Heart left ventricle (tissue), 16 donors: ENCODE data around the gene MCAM. TPM values are rescaled to one million over a fixed set of nuclear protein-coding genes. Genes with fewer than 3 reads are reported as not detected.

Experiments
- ATAC-seq, 4 donors: fragments of 200-7000 bp; cut with Tn5 transposase; one replicate each; pipeline ENCODE4 v1.9.1; 2020 to 2022; ENCODE audit warnings: moderate library complexity in 4 of 4, mild to moderate bottlenecking in 3 of 4, moderate number of reproducible peaks in 1 of 4
- DNase-seq, 5 donors: peaks; one replicate each; pipeline ENCODE4 v3.0.0-alpha.2; 2020
- H3K27ac ChIP-seq, 12 donors: fragments of 200-600 bp; sonication (generic) in 4 of 12; one replicate each; pipeline versions ENCODE4 v1.5.0 to v1.8.0; 2016 to 2022; ENCODE audit warnings: mild to moderate bottlenecking in 2 of 12
- H3K27me3 ChIP-seq, 9 donors: fragments of 200-600 bp; sonication (generic) in 2 of 9; one replicate each; pipeline versions ENCODE4 v1.5.1 to v1.8.0; 2016 to 2022; ENCODE audit warnings: mild to moderate bottlenecking in 3 of 9
- H3K36me3 ChIP-seq, 9 donors: fragments of 200-600 bp; sonication (generic) in 2 of 9; one replicate each; pipeline versions ENCODE4 v1.5.0 to v1.8.0; 2018 to 2022; ENCODE audit warnings: mild to moderate bottlenecking in 2 of 9
- H3K4me1 ChIP-seq, 12 donors: fragments of 200-600 bp; sonication (generic) in 4 of 12; one replicate each; pipeline versions ENCODE4 v1.5.0 to v1.8.0; 2016 to 2022; ENCODE audit warnings: mild to moderate bottlenecking in 3 of 12
- H3K4me3 ChIP-seq, 12 donors: fragments of 200-600 bp; sonication (generic) in 4 of 12; one replicate each; pipeline versions ENCODE4 v1.5.0 to v1.8.0; 2017 to 2022; ENCODE audit warnings: mild to moderate bottlenecking in 9 of 12, moderate library complexity in 4 of 12
- H3K9me3 ChIP-seq, 12 donors: fragments of 200-600 bp; sonication (generic) in 4 of 12; one replicate each; pipeline versions ENCODE4 v1.5.0 to v1.8.0; 2016 to 2022; ENCODE audit warnings: mild to moderate bottlenecking in 1 of 12
- CTCF ChIP-seq, 12 donors: fragments of 200-600 bp; sonication (generic) in 4 of 12; IDR thresholded peaks; one replicate each; pipeline versions ENCODE4 v1.5.0 to v1.8.0; 2018 to 2022; ENCODE audit warnings: antibody characterized with exemption in 12 of 12, mild to moderate bottlenecking in 5 of 12
- POLR2A ChIP-seq, 2 donors: fragments of 450-650 bp; IDR thresholded peaks; one replicate each; pipeline ENCODE4 v1.6.1; 2017; ENCODE audit warnings: antibody characterized with exemption in 2 of 2, mild to moderate bottlenecking in 2 of 2, moderate library complexity in 2 of 2
- WGBS, 4 donors: extraction: QIAGEN DNeasy Blood & Tissue Kit in 2 of 4; methylation state at CpG; one replicate each; pipeline versions ENCODE4 v1.1.5 to v1.1.7; 2013 to 2018; 5-methylcytosine and 5-hydroxymethylcytosine counted together
- intact Hi-C, 10 donors: fragments of 100-400 bp; cut with DNase I; formaldehyde crosslinking; loops; one replicate each; pipeline versions ENCODE4 v1.11.1 to v1.14.2; 2022
- polyA plus RNA-seq, 2 donors: library from polyadenylated mRNA; stranded (reverse); fragments of 200-250 nt; gene quantifications; one replicate each; pipeline ENCODE4 v1.2.3, GENCODE V29; 2013
- total RNA-seq, 9 donors: library from RNA; depleted of rRNA in 2 of 9; stranded (reverse); fragments of >200 nt in 2 of 9; fragmentation: NEBNext Ultra II Directional in 3 of 9; extraction: Animal tissue kit (Norgen Biotek cat#: 25700) in 3 of 9; gene quantifications; one replicate each; pipeline versions ENCODE4 v1.1.0 to v1.2.4, GENCODE V29; 2016 to 2023
- donor health status: ischemic (EF 13 %, LVEDD 7.1; RV severe dilation, severe dysfunction).
- donor health status: healthy with polysubstance abuse.
- donor health status: DM: no; HTN: yes; CAD: no.
- donor health status: DM: no; HTN: no; CAD: no.
- donor health status: ischemic (EF 25% LVEDD 6.9; RV normal size, moderate dysfunction).
- donor health status: ischemic (EF 25% LVEDD 5.7; RV mildly dilated, moderate dysfunction).
- donor health status: healthy.
- donor health status: DM: yes; HTN: yes; CAD: no.
- donor health status: ischemic (EF 35%, LVEDD 5.7; RV mildly dilated, moderate dysfunction).
- donor health status: nonischemic (EF 11% LVEDD 7.7; RV severe dilation, severe dysfunction).
- donor health status: DM: yes; HTN: yes; CAD: no.
- donor health status: PGD.
- donor health status: ischemic (EF 29% LVEDD 5.4; RV normal size, mild dysfunction).
- donor health status: nonischemic (EF 23%, LVEDD 6.1; RV moderate dilation, normal function).

MCAM gene
- total and polyA plus RNA-seq, 11 donors = 31.9 to 380 (median 108) TPM

DNA sequence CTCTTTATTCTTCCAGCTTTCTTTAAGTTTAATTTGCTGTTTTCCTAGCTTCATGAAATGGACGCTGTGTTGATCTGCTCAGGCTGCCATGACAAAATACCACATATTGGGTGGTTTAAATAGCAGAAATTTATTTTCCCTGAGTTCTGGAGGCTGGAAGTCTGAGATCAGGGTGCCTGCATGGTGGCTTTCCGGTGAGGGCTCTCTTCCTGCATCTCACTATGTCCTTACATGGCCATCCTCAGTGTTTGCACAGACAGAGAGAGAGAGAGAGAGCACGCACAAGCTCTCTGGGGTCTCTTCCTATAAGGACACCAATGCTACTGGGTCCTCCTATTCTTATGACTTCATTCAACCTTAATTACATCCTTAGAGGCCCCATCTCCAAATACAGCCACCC is 28.7 kb downstream of the MCAM start:
- DNase-seq (no peak), ATAC-seq (no peak)
- no peak overlapping the region for H3K4me3 ChIP-seq
- peaks cover 0 to 7% (median 0%) of the 10 kb centered on the region in 12 donors for H3K4me1 ChIP-seq
- H3K27ac ChIP-seq = no peak overlapping the region
- intact Hi-C loops = loop anchor here in 3 of 10 donors (5.0 to 10.0 kb wide), 4 partner anchors 81 to 153 kb away; partner anchors contain the start of genes CBL (in 2 of the 3) and ABCG4 (in 1 of the 3)
- no peaks in the 10 kb centered on the region for H3K27me3 ChIP-seq
- TF ChIP-seq CTCF (IDR thresholded peaks at IDR 0.05) (no peak), POLR2A (IDR thresholded peaks at IDR 0.05) (no peak)
- WGBS, 4 donors = 79 to 86% (median 84%) methylated on average over 3 of the region's 3 CpGs
- H3K36me3 ChIP-seq = peaks cover 0 to 69% (median 51%) of the 10 kb centered on the region in 9 donors
- H3K9me3 ChIP-seq = peaks cover 0 to 11% (median 6%) of the 10 kb centered on the region in 12 donors

DNA sequence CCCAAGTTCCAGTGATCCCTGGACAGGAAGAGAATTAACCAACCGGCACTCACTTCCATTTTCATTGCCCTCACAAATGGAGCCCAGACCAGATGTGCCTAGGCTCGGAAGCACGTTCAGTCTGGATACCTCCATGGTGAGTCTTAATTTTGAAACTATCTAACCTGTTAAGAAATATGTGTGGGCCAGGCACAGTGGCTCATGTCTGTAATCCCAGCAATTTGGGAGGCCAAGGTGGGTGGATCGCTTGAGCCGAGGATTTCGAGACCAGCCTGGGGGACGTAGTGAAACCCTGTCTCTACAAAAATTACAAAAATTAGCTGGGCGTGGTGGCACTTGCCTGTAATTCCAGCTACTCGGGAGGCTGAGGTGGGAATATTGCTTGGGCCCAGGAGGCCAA is 31.5 kb downstream of the MCAM start:
- Histone ChIP-seq H3K4me1 (peaks cover 0 to 7% (median 0%) of the 10 kb centered on the region in 12 donors), H3K27me3 (no peaks in the 10 kb centered on the region), H3K36me3 (peaks cover 0 to 71% (median 47%) of the 10 kb centered on the region in 9 donors), H3K4me3 (no peak overlapping the region), H3K9me3 (no peaks in the 10 kb centered on the region), H3K27ac (no peak overlapping the region)
- TF ChIP-seq CTCF (IDR thresholded peaks at IDR 0.05) = no peak
- TF ChIP-seq POLR2A (IDR thresholded peaks at IDR 0.05) = no peak
- no peak for DNase-seq
- intact Hi-C loops = loop anchor here in 5 of 10 donors (2.0 to 10.0 kb wide), 5 partner anchors 78 to 151 kb away; partner anchors contain the start of genes CBL (in 4 of the 5) and ABCG4 (in 1 of the 5)
- WGBS, 4 donors = 94 to 98% (median 96%) methylated on average over 9 of the region's 9 CpGs
- no peak for ATAC-seq

GRCh38 chr11:119284344-119285157 is 32.4 kb downstream of the MCAM start:
- no peak for DNase-seq
- Histone ChIP-seq H3K27ac (no peak overlapping the region), H3K4me1 (peaks cover 0 to 7% (median 0%) of the 10 kb centered on the region in 12 donors), H3K4me3 (no peak overlapping the region), H3K27me3 (no peaks in the 10 kb centered on the region), H3K36me3 (peaks cover 0 to 73% (median 49%) of the 10 kb centered on the region in 9 donors), H3K9me3 (no peaks in the 10 kb centered on the region)
- ATAC-seq = peak; percentile 58 to 82 (median 63)
- intact Hi-C loops = loop anchor here in 8 of 10 donors (2.0 to 10.0 kb wide), 7 partner anchors 72 to 150 kb away; partner anchors contain the start of genes CBL (in 6 of the 8) and ABCG4 (in 1 of the 8)
- 67 to 70% (median 69%) methylated on average over 9 of the region's 9 CpGs for WGBS, 4 donors
- TF ChIP-seq POLR2A (IDR thresholded peaks at IDR 0.05) = no peak
- peak; percentile 24 to 65 (median 46) for TF ChIP-seq CTCF (IDR thresholded peaks at IDR 0.05)

DNA sequence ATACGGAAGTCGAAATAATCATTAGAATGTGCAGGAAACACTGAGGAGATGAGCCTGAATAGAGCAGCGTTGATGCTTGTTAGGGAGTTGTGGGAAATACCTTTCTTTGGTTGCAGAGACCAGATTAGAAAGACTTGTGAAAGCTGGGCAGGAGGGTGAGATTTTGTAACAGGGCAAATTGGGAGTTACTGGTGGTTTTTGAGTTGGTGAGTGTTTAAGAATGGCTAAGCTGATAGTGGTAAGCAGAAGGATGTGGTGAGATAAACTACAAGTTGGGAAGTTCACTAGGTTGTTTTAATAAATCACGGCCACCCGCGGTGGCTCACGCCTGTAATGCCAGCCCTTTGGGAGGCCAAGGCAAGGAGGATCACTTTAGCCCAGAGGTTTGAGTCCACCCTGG is 34.4 kb downstream of the MCAM start:
- H3K36me3 ChIP-seq = peaks cover 3 to 73% (median 52%) of the 10 kb centered on the region in 9 donors

More for the DNA sequence above, 34.4 kb downstream of the MCAM start:
- Histone ChIP-seq H3K9me3 (no peaks in the 10 kb centered on the region), H3K27ac (no peak overlapping the region), H3K4me1 (peaks cover 0 to 7% (median 0%) of the 10 kb centered on the region in 12 donors), H3K4me3 (no peak overlapping the region), H3K27me3 (no peaks in the 10 kb centered on the region)
- ATAC-seq = no peak
- intact Hi-C loops = loop anchor here in 5 of 10 donors (5.0 to 10.0 kb wide), 6 partner anchors 70 to 148 kb away; partner anchors contain the start of genes CBL (in 3 of the 5) and ABCG4 (in 1 of the 5)
- DNase-seq = no peak
- 85 to 88% (median 88%) methylated on average over 7 of the region's 7 CpGs for WGBS, 4 donors
- TF ChIP-seq CTCF (IDR thresholded peaks at IDR 0.05) (no peak), POLR2A (IDR thresholded peaks at IDR 0.05) (no peak)
